Mesendoderm (in vitro differentiated cells): Measurements from ENCODE around the gene FILIP1L.
"Not testable (repeated sequence)": the region's sequence is repeated elsewhere in the genome, so short reads cannot be mapped to it uniquely, and the experiment has no call there.

ENCODE experiments used
- DNase-seq: peaks from one replicate; pipeline ENCODE4 v3.0.0; 2013
- H2AK5ac ChIP-seq: 2 replicates; pipeline ENCODE4 v1.6.1; 2013; ENCODE audit warnings: low read length, inconsistent platforms
- H2BK120ac ChIP-seq: 2 replicates; pipeline ENCODE4 v1.6.1; 2013; ENCODE audit warnings: low read depth, mild to moderate bottlenecking, low read length, moderate library complexity, mixed read lengths
- H2BK15ac ChIP-seq: replicated peaks from 2 replicates; pipeline ENCODE4 v1.6.1; 2013; ENCODE audit warnings: low read depth, mild to moderate bottlenecking, moderate library complexity
- H2BK5ac ChIP-seq: 2 replicates; pipeline ENCODE4 v1.6.1; 2013; ENCODE audit warnings: low read length, inconsistent platforms
- H3K18ac ChIP-seq: 2 replicates; pipeline ENCODE4 v1.6.1; 2013; ENCODE audit warnings: mild to moderate bottlenecking, low read length, mixed read lengths
- H3K23ac ChIP-seq: one replicate; pipeline ENCODE4 v1.6.1; 2013; ENCODE audit warnings: low read length
- H3K27ac ChIP-seq: 2 replicates; pipeline ENCODE4 v1.5.1; 2013; ENCODE audit warnings: low read depth, mild to moderate bottlenecking, inconsistent platforms, low read length, moderate library complexity
- H3K27me3 ChIP-seq: 2 replicates; pipeline ENCODE4 v1.6.1; 2013; ENCODE audit warnings: low read length, control low read depth, mild to moderate bottlenecking, inconsistent platforms; ENCODE audit not compliant: insufficient read depth, poor library complexity
- H3K36me3 ChIP-seq: 2 replicates; pipeline ENCODE4 v1.6.1; 2013; ENCODE audit warnings: low read length, inconsistent platforms; ENCODE audit not compliant: control insufficient read depth, insufficient read depth
- H3K4ac ChIP-seq: one replicate; pipeline ENCODE4 v1.6.1; 2013; ENCODE audit warnings: low read depth, mild to moderate bottlenecking, low read length, moderate library complexity
- H3K4me1 ChIP-seq: 2 replicates; pipeline ENCODE4 v1.6.1; 2013; ENCODE audit warnings: low read depth, low read length, inconsistent platforms; ENCODE audit not compliant: control insufficient read depth
- H3K4me2 ChIP-seq: 2 replicates; pipeline ENCODE4 v1.6.1; 2013; ENCODE audit warnings: low read length
- H3K4me3 ChIP-seq: 2 replicates; pipeline ENCODE4 v1.5.1; 2013; ENCODE audit warnings: mild to moderate bottlenecking, low read length
- H3K56ac ChIP-seq: one replicate; pipeline ENCODE4 v1.6.1; 2013; ENCODE audit warnings: low read length
- H3K79me1 ChIP-seq: 2 replicates; pipeline ENCODE4 v1.6.1; 2013; ENCODE audit warnings: low read length, inconsistent platforms
- H3K79me2 ChIP-seq: 2 replicates; pipeline ENCODE4 v1.6.1; 2013; ENCODE audit warnings: mild to moderate bottlenecking, low read length; ENCODE audit not compliant: control insufficient read depth, insufficient read depth
- H3K9ac ChIP-seq: 2 replicates; pipeline ENCODE4 v1.6.1; 2013; ENCODE audit warnings: low read length, inconsistent platforms
- H4K5ac ChIP-seq: one replicate; pipeline ENCODE4 v1.6.1; 2013; ENCODE audit warnings: low read length
- H4K8ac ChIP-seq: one replicate; pipeline ENCODE4 v1.6.1; 2013; ENCODE audit warnings: low read depth, mild to moderate bottlenecking, control low read depth, low read length, moderate library complexity
- WGBS: extraction: QIAGEN DNeasy Blood & Tissue Kit; methylation state at CpG from one replicate; pipeline ENCODE4 v1.1.7; 2013; ENCODE audit warnings: low lambda C conversion rate, missing lambda C conversion rate; ENCODE audit not compliant: insufficient coverage; ENCODE audit errors: extremely low coverage; 5-methylcytosine and 5-hydroxymethylcytosine counted together

Gene FILIP1L

DNA sequence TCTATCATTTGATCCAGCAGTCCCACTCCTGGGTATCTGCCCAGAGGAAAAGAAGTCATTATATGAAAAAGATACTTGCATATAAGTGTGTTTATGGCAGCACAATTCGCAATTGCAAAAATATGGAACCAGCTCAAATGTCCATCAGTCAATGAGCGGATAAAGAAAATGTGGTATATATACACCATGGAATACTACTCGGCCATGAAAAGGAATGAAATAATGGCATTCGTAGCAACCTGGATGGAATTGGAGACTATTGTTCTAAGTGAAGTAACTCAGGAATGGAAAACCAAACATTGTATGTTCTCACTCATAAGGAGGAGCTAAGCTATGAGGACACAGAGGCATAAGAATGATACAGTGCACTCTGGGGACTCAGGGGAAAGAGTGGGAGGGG lies 272.4 kb downstream of the FILIP1L start:
- H3K27ac ChIP-seq, DNase-seq, H3K79me1 ChIP-seq, H2BK15ac ChIP-seq, H3K23ac ChIP-seq, H3K4me3 ChIP-seq, H3K4me2 ChIP-seq, H3K4me1 ChIP-seq, H4K8ac ChIP-seq, H3K9ac ChIP-seq, H3K4ac ChIP-seq, H3K56ac ChIP-seq, H2BK5ac ChIP-seq, H3K27me3 ChIP-seq, H3K18ac ChIP-seq, H3K79me2 ChIP-seq, H3K36me3 ChIP-seq, H4K5ac ChIP-seq, H2BK120ac ChIP-seq, H2AK5ac ChIP-seq: not testable (repeated sequence)
- no CpG with 5 or more reads among the region's 4 CpGs for WGBS

DNA sequence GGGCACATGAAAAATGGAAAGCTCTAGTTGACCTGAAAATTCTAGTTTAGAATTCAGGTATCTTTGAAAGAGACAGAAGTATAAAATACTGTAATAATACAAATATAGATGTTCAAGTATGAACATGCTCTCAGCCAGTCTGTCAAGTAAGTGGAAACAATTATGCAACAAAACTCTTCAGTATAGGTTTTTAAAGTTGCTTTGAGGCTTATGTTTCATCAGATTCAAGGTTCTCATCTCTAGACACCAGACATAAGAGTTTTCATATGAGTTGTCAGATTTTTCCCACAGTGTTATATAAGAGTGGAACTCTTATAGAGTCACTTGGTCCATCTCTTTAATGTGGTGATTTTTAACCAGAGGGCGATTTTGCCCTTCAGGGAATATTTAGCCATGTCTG lies 274.7 kb downstream of the FILIP1L start:
- no peak overlapping the region for H2BK120ac ChIP-seq
- no CpG with 5 or more reads among the region's 1 CpG for WGBS
- no peak overlapping the region for H3K4me3 ChIP-seq
- H3K23ac ChIP-seq, result no peak overlapping the region
- H2BK15ac ChIP-seq, result no peak overlapping the region
- H3K27me3 ChIP-seq, result no peaks in the 10 kb centered on the region
- no peak overlapping the region for H4K8ac ChIP-seq
- H3K18ac ChIP-seq, result no peak overlapping the region
- no peaks in the 10 kb centered on the region for H3K36me3 ChIP-seq
- no peak overlapping the region for H3K4ac ChIP-seq
- peaks cover 13% of the 10 kb centered on the region for H3K79me1 ChIP-seq
- H2AK5ac ChIP-seq, result no peak overlapping the region
- H3K56ac ChIP-seq, result no peak overlapping the region
- peaks cover 3% of the 10 kb centered on the region for H3K79me2 ChIP-seq
- no peak for DNase-seq
- H4K5ac ChIP-seq, result no peak overlapping the region
- no peak overlapping the region for H3K27ac ChIP-seq
- H3K4me2 ChIP-seq, result no peak overlapping the region
- peaks cover 2% of the 10 kb centered on the region for H3K4me1 ChIP-seq
- H3K9ac ChIP-seq, result no peak overlapping the region
- no peak overlapping the region for H2BK5ac ChIP-seq

DNA sequence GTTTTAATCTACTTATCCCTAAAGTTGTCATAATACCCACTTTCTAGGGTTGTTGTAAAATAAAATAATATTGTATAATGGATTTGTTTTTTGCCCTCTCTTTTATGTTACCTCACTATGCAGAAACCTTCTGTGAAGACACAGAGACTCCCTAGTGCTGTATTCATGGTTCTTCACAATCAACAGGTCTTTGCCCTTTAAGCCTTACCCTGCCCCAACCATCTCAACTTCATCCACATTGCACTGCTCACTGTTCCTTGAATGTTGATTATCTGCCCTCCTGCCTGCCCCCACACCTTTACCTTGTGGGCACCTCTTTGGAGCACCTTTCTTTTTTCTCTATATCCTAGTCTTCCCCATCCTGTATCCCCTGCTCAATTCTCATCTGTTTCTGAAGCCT lies 275.5 kb downstream of the FILIP1L start:
- no peaks in the 10 kb centered on the region for H3K36me3 ChIP-seq
- H3K4me2 ChIP-seq, result no peak overlapping the region
- H3K4ac ChIP-seq, result no peak overlapping the region
- H3K79me1 ChIP-seq, result peaks cover 13% of the 10 kb centered on the region
- no peak overlapping the region for H3K27ac ChIP-seq
- H2BK5ac ChIP-seq, result no peak overlapping the region
- H3K79me2 ChIP-seq, result peaks cover 3% of the 10 kb centered on the region
- H3K18ac ChIP-seq, result no peak overlapping the region
- H3K56ac ChIP-seq, result no peak overlapping the region
- no peak overlapping the region for H3K23ac ChIP-seq
- no peak overlapping the region for H4K8ac ChIP-seq
- H4K5ac ChIP-seq, result no peak overlapping the region
- H3K9ac ChIP-seq, result no peak overlapping the region
- no peak overlapping the region for H3K4me3 ChIP-seq
- no peak overlapping the region for H2BK15ac ChIP-seq
- H2AK5ac ChIP-seq, result no peak overlapping the region
- no peak overlapping the region for H2BK120ac ChIP-seq
- peaks cover 2% of the 10 kb centered on the region for H3K4me1 ChIP-seq
- no peak for DNase-seq
- H3K27me3 ChIP-seq, result no peaks in the 10 kb centered on the region

DNA sequence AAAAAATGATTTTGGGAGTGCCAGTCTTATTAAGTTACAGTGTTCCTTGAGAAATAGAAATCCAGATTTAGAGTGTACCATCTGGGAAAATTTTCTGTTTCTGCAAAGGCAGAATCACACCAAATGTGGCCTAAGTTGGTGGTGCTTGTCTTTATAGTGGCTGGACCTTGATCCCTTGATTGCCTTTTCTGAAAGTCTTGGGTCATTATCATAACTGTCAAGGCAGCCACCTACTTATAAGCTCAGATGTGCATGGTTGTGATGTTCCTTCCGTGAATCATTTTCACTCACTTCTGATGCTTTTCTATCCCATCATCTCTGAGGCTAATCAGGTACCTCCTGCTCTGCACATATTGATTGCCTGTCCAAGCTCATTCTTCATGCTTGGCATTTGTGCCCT lies 276.6 kb downstream of the FILIP1L start:
- H3K27ac ChIP-seq, result no peak overlapping the region
- no peak overlapping the region for H3K4me2 ChIP-seq
- no peak overlapping the region for H3K4me3 ChIP-seq
- no peaks in the 10 kb centered on the region for H3K36me3 ChIP-seq
- H3K23ac ChIP-seq, result no peak overlapping the region
- no peaks in the 10 kb centered on the region for H3K27me3 ChIP-seq
- WGBS, result no CpG with 5 or more reads among the region's 1 CpG
- no peak overlapping the region for H3K56ac ChIP-seq
- H3K4me1 ChIP-seq, result no peaks in the 10 kb centered on the region
- no peak overlapping the region for H3K18ac ChIP-seq
- no peak overlapping the region for H2BK120ac ChIP-seq
- H4K8ac ChIP-seq, result no peak overlapping the region
- H4K5ac ChIP-seq, result no peak overlapping the region
- no peak for DNase-seq
- no peak overlapping the region for H2AK5ac ChIP-seq
- H3K79me1 ChIP-seq, result peaks cover 12% of the 10 kb centered on the region
- H2BK15ac ChIP-seq, result no peak overlapping the region
- no peak overlapping the region for H3K4ac ChIP-seq
- no peak overlapping the region for H2BK5ac ChIP-seq
- peaks cover 5% of the 10 kb centered on the region for H3K79me2 ChIP-seq
- H3K9ac ChIP-seq, result no peak overlapping the region

DNA sequence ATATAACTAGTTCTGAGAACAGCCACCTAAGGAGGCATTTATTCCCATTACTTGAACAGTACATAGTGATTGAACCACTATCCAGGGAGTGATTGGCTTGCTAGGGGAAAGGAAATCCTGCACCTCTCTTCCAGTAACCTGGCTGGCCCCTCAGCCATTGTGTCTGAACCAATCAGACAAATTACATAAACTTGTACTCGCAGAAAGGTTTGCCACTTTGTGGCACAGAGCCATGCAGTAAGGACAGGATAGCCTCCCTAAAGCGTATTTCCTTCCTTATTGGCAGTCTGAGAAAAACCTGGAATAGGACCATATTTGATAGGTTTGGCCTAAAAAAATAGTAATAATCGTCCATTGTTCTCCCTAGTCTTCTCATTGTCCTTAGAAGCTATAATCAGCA lies 277.6 kb downstream of the FILIP1L start:
- H3K56ac ChIP-seq, result no peak overlapping the region
- no peak overlapping the region for H2BK5ac ChIP-seq
- H3K18ac ChIP-seq, result no peak overlapping the region
- no peak overlapping the region for H3K27ac ChIP-seq
- H3K4ac ChIP-seq, result no peak overlapping the region
- H2BK120ac ChIP-seq, result no peak overlapping the region
- DNase-seq, result no peak
- WGBS, result no CpG with 5 or more reads among the region's 3 CpGs
- no peak overlapping the region for H3K23ac ChIP-seq
- H2BK15ac ChIP-seq, result no peak overlapping the region
- H2AK5ac ChIP-seq, result no peak overlapping the region
- H3K79me2 ChIP-seq, result peaks cover 5% of the 10 kb centered on the region
- no peak overlapping the region for H3K4me3 ChIP-seq
- H4K8ac ChIP-seq, result no peak overlapping the region
- no peak overlapping the region for H3K9ac ChIP-seq
- no peak overlapping the region for H4K5ac ChIP-seq
- H3K27me3 ChIP-seq, result no peaks in the 10 kb centered on the region
- H3K4me1 ChIP-seq, result no peaks in the 10 kb centered on the region
- H3K79me1 ChIP-seq, result peaks cover 12% of the 10 kb centered on the region
- H3K36me3 ChIP-seq, result no peaks in the 10 kb centered on the region
- no peak overlapping the region for H3K4me2 ChIP-seq

DNA sequence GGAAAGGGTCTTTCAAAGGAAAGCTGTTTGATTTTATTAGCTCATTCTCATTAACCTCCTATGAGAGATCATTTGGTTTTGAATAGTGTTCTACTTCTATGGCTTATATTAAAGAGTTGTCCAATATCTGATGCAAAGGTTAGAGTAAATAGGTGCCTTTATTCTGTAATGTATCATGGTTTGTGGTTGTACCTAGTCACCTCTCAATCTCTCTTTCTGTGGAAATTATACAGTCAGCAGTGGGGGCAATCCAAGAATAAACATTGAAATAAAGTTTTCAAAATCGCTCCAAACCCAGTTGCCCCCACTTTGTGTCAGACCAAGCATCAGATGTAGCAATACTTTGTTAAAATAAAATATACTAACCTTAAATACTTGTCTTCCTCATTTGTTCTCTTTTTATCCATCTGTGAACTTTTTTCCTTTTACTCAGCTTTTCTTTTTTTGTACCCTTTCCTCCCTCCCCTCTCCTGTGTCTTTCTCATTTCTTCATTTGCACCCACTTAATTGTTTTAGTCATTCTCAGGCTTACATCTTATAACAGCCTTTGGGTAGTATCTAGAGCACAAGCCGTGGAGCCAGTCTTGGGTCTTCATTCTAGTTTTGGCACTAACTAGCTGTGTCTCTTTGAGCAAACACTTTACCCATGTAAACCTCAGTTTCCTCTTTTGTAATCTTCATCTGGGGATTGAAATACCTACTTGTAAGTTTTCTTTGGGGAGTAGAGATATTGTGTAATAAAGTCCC lies 279.9 kb downstream of the FILIP1L start:
- Histone ChIP-seq H3K4me3 (no peak overlapping the region), H2BK120ac (no peak overlapping the region), H3K79me1 (peaks cover 15% of the 10 kb centered on the region), H4K8ac (no peak overlapping the region), H2BK5ac (no peak overlapping the region), H3K18ac (no peak overlapping the region), H2BK15ac (no peak overlapping the region), H4K5ac (no peak overlapping the region), H3K27ac (no peak overlapping the region), H3K56ac (no peak overlapping the region), H2AK5ac (no peak overlapping the region), H3K27me3 (no peaks in the 10 kb centered on the region), H3K79me2 (peaks cover 5% of the 10 kb centered on the region), H3K4me2 (no peak overlapping the region), H3K4me1 (no peaks in the 10 kb centered on the region), H3K36me3 (no peaks in the 10 kb centered on the region), H3K23ac (no peak overlapping the region), H3K9ac (no peak overlapping the region), H3K4ac (no peak overlapping the region)
- DNase-seq, result no peak
- no CpG with 5 or more reads among the region's 2 CpGs for WGBS
